Neural progenitor cell (in vitro differentiated cells): ENCODE results near the gene ATP5PD. TPM values are rescaled to one million over a fixed set of nuclear protein-coding genes. Genes with fewer than 3 reads are reported as not detected.

Experiments used
- DNase-seq: peaks from one replicate; pipeline ENCODE4 v3.0.0-alpha.2; 2016; ENCODE audit warnings: low spot score
- H2AFZ ChIP-seq: fragments of 200-600 bp; sonication (generic); replicated peaks from 2 replicates; pipeline ENCODE4 v1.6.1; 2016; ENCODE audit warnings: antibody characterized with exemption
- H3F3A ChIP-seq: fragments of 200-600 bp; sonication (generic); 2 replicates; pipeline ENCODE4 v1.6.1; 2016; ENCODE audit warnings: antibody characterized with exemption, low read depth
- H3K27ac ChIP-seq: fragments of 200-600 bp; sonication (generic); 2 replicates; pipeline ENCODE4 v1.5.1; 2016; ENCODE audit warnings: mild to moderate bottlenecking
- H3K27me3 ChIP-seq: fragments of 200-600 bp; sonication (generic); 2 replicates; pipeline ENCODE4 v1.6.1; 2016; ENCODE audit warnings: mild to moderate bottlenecking, moderate library complexity
- H3K36me3 ChIP-seq: fragments of 200-600 bp; sonication (generic); 2 replicates; pipeline ENCODE4 v1.5.1; 2016
- H3K4me1 ChIP-seq: fragments of 200-600 bp; sonication (generic); 2 replicates; pipeline ENCODE4 v1.6.1; 2016; ENCODE audit warnings: mixed run types
- H3K4me2 ChIP-seq: fragments of 200-600 bp; sonication (generic); 2 replicates; pipeline ENCODE4 v1.6.1; 2016
- H3K4me3 ChIP-seq: fragments of 200-600 bp; sonication (generic); 2 replicates; pipeline ENCODE4 v1.5.1; 2016
- H3K79me2 ChIP-seq: fragments of 200-600 bp; sonication (generic); 2 replicates; pipeline ENCODE4 v1.6.1; 2016; ENCODE audit warnings: low read depth
- H3K9ac ChIP-seq: fragments of 200-600 bp; sonication (generic); 2 replicates; pipeline ENCODE4 v1.6.1; 2016
- H3K9me3 ChIP-seq: fragments of 200-600 bp; sonication (generic); 2 replicates; pipeline ENCODE4 v1.5.1; 2016; ENCODE audit warnings: low read depth
- H4K20me1 ChIP-seq: fragments of 200-600 bp; sonication (generic); 2 replicates; pipeline ENCODE4 v1.6.1; 2016; ENCODE audit warnings: low read depth
- H3K27ac Mint-ChIP-seq: 3 replicates; pipeline ENCODE4 v1.8.0; 2021; ENCODE audit warnings: mixed read lengths
- H3K27me3 Mint-ChIP-seq: 2 replicates; pipeline ENCODE4 v1.8.0; 2022; ENCODE audit warnings: low read depth, mild to moderate bottlenecking, inconsistent platforms, moderate library complexity, mixed read lengths; ENCODE audit not compliant: insufficient read depth
- H3K36me3 Mint-ChIP-seq: 3 replicates; pipeline ENCODE4 v1.8.0; 2021; ENCODE audit warnings: mixed read lengths
- H3K4me1 Mint-ChIP-seq: 3 replicates; pipeline ENCODE4 v1.8.0; 2021; ENCODE audit warnings: mixed read lengths
- H3K4me3 Mint-ChIP-seq: 3 replicates; pipeline ENCODE4 v1.8.0; 2021; ENCODE audit warnings: mild to moderate bottlenecking, moderate library complexity, mixed read lengths
- H3K9me3 Mint-ChIP-seq: 3 replicates; pipeline ENCODE4 v1.8.0; 2020; ENCODE audit warnings: mixed read lengths
- EZH2 ChIP-seq: fragments of 200-600 bp; sonication (generic); IDR thresholded peaks from 2 replicates; pipeline ENCODE4 v1.6.1; 2017; ENCODE audit warnings: antibody characterized with exemption, mild to moderate bottlenecking, moderate library complexity
- EZH2phosphoT487 ChIP-seq: fragments of 200-600 bp; sonication (generic); IDR thresholded peaks from 2 replicates; pipeline ENCODE4 v1.6.1; 2017; ENCODE audit warnings: antibody characterized with exemption
- total RNA-seq: library from RNA; depleted of rRNA; stranded (reverse); fragments of >200 nt; gene quantifications from 2 replicates; pipeline ENCODE4 v1.2.3, GENCODE V29; 2015; ENCODE audit warnings: low replicate concordance
- TF ChIP-seq, protein P1 (sequence below): fragments of 200-600 bp; sonication (generic); IDR thresholded peaks from 2 replicates; pipeline ENCODE4 v1.5.1; 2017; ENCODE audit warnings: antibody characterized with exemption, mild to moderate bottlenecking

The ATP5PD gene
- total RNA-seq, 1 donor from 2014 or later: 268 TPM

- no peaks in the 10 kb centered on the region for H3K36me3 ChIP-seq
- Mint-ChIP-seq H3K27ac (no peak overlapping the region), H3K4me1 (no peaks in the 10 kb centered on the region), H3K36me3 (peaks cover 32% of the 10 kb centered on the region), H3K27me3 (peaks cover 6% of the 10 kb centered on the region), H3K9me3 (no peaks in the 10 kb centered on the region), H3K4me3 (no peak overlapping the region)
- no peak overlapping the region for H2AFZ ChIP-seq
- no peaks in the 10 kb centered on the region for H3K9me3 ChIP-seq
- DNase-seq: no peak
- TF ChIP-seq EZH2phosphoT487 (no peak), EZH2 (no peak)
- TF ChIP-seq, protein P1, sequence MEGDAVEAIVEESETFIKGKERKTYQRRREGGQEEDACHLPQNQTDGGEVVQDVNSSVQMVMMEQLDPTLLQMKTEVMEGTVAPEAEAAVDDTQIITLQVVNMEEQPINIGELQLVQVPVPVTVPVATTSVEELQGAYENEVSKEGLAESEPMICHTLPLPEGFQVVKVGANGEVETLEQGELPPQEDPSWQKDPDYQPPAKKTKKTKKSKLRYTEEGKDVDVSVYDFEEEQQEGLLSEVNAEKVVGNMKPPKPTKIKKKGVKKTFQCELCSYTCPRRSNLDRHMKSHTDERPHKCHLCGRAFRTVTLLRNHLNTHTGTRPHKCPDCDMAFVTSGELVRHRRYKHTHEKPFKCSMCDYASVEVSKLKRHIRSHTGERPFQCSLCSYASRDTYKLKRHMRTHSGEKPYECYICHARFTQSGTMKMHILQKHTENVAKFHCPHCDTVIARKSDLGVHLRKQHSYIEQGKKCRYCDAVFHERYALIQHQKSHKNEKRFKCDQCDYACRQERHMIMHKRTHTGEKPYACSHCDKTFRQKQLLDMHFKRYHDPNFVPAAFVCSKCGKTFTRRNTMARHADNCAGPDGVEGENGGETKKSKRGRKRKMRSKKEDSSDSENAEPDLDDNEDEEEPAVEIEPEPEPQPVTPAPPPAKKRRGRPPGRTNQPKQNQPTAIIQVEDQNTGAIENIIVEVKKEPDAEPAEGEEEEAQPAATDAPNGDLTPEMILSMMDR: no peak
- no peaks in the 10 kb centered on the region for H3K4me1 ChIP-seq
- no peak overlapping the region for H3K27ac ChIP-seq
- no peak overlapping the region for H3K4me3 ChIP-seq
- peaks cover 5% of the 10 kb centered on the region for H3F3A ChIP-seq
- no peak overlapping the region for H3K4me2 ChIP-seq
- no peaks in the 10 kb centered on the region for H3K27me3 ChIP-seq
- peaks cover 11% of the 10 kb centered on the region for H3K79me2 ChIP-seq
- H3K9ac ChIP-seq: no peak overlapping the region
- H4K20me1 ChIP-seq: peaks cover 8% of the 10 kb centered on the region
Observed at GRCh38 chr17:75061055-75061438, 14.3 kb upstream of the ATP5PD start.

GRCh38 chr17:75060434-75061054, 13.8 kb upstream of the ATP5PD start:
- no peaks in the 10 kb centered on the region for H3K4me1 ChIP-seq
- peaks cover 33% of the 10 kb centered on the region for H3K36me3 Mint-ChIP-seq
- H3K79me2 ChIP-seq: peaks cover 16% of the 10 kb centered on the region
- H3K4me3 ChIP-seq: no peak overlapping the region
- H3K27ac ChIP-seq: no peak overlapping the region
- no peaks in the 10 kb centered on the region for H3K4me1 Mint-ChIP-seq
- H3K4me3 Mint-ChIP-seq: no peak overlapping the region
- peaks cover 6% of the 10 kb centered on the region for H3K27me3 Mint-ChIP-seq
- peaks cover 8% of the 10 kb centered on the region for H4K20me1 ChIP-seq
- H3K9me3 Mint-ChIP-seq: no peaks in the 10 kb centered on the region
- H3K27ac Mint-ChIP-seq: no peak overlapping the region
- TF ChIP-seq EZH2 (no peak), EZH2phosphoT487 (no peak)
- TF ChIP-seq, protein P1: no peak
- DNase-seq: no peak
- no peak overlapping the region for H2AFZ ChIP-seq
- no peaks in the 10 kb centered on the region for H3K9me3 ChIP-seq
- no peak overlapping the region for H3K4me2 ChIP-seq
- H3K9ac ChIP-seq: no peak overlapping the region
- no peaks in the 10 kb centered on the region for H3K36me3 ChIP-seq
- peaks cover 5% of the 10 kb centered on the region for H3F3A ChIP-seq
- no peaks in the 10 kb centered on the region for H3K27me3 ChIP-seq

DNA sequence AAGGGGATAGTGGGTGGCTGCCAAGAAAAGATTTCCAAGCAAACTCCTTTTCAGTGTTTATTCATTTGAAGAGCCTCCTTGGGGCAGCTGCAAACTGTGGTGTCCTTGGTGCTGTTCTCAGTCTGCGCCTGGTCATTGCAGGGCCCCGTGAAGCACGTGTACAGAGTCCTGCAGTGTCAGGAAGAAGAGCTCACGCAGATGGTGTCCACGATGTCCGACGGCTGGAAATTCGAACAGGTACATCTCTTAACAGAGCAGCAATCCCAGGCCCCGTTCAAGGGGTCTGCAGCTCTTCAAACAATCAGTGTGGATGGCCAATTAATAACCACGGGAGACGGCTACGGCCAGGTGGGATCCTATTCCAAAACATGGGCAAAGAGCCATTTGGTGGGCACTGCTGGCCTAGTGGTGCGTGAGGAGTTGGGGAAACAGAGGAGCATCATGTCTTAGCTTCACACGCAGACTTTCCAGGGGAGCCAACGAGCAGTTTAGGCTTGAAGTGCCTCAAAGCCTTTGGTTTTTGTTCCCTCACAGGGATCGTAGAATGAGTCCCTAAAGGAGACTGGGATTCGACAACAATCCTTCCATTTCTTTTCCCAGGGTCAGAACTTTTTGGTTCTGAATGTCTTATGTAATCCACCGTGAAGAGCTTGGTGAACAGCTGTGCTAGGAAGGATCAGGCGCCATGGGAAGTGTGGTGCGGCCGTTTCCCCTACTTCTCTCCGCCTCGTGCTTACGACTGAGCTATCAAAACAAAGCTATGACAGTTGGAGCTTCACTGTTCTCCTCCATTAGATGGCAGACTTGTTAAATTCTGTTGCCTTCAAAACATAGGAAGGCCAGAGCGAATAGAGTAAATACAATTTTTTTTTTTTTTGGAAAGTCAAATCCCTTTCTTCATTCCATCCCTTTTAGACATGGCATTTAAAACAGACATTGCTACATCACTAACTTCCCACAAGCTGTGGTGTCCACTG, 12.9 kb upstream of the ATP5PD start:
- Histone ChIP-seq H3K9me3 (no peaks in the 10 kb centered on the region), H3K36me3 (no peaks in the 10 kb centered on the region), H3K27ac (no peak overlapping the region), H3K4me3 (no peak overlapping the region), H2AFZ (no peak overlapping the region), H3K9ac (no peak overlapping the region), H4K20me1 (peaks cover 12% of the 10 kb centered on the region), H3K4me1 (no peaks in the 10 kb centered on the region), H3K4me2 (no peak overlapping the region), H3F3A (peaks cover 5% of the 10 kb centered on the region), H3K27me3 (no peaks in the 10 kb centered on the region), H3K79me2 (peaks cover 24% of the 10 kb centered on the region)
- no peaks in the 10 kb centered on the region for H3K4me1 Mint-ChIP-seq
- H3K9me3 Mint-ChIP-seq: no peaks in the 10 kb centered on the region
- H3K36me3 Mint-ChIP-seq: peaks cover 33% of the 10 kb centered on the region
- TF ChIP-seq, protein P1: peak; percentile 26
- TF ChIP-seq EZH2phosphoT487: no peak
- no peak overlapping the region for H3K27ac Mint-ChIP-seq
- no peak for DNase-seq
- no peak overlapping the region for H3K4me3 Mint-ChIP-seq
- peaks cover 6% of the 10 kb centered on the region for H3K27me3 Mint-ChIP-seq
